Body of pancreas (tissue), 4 donors: ENCODE measurements around the gene TUFM.

Experiments used
- POLR2A ChIP-seq, 3 donors: fragments of 450-650 bp; IDR thresholded peaks; one replicate each; pipeline ENCODE4 v1.6.1; 2016; ENCODE audit warnings: antibody characterized with exemption in 3 of 3, mild to moderate bottlenecking in 2 of 3
- TF ChIP-seq, protein P1 (sequence below), 7 experiments: fragments of 450-650 bp in 4 of 7; fragments of 200-600 bp in 3 of 7; sonication (generic) in 3 of 7; IDR thresholded peaks; one replicate each; pipeline ENCODE4 v1.5.1; 2016 to 2019; ENCODE audit warnings: antibody characterized with exemption in 7 of 7

DNA sequence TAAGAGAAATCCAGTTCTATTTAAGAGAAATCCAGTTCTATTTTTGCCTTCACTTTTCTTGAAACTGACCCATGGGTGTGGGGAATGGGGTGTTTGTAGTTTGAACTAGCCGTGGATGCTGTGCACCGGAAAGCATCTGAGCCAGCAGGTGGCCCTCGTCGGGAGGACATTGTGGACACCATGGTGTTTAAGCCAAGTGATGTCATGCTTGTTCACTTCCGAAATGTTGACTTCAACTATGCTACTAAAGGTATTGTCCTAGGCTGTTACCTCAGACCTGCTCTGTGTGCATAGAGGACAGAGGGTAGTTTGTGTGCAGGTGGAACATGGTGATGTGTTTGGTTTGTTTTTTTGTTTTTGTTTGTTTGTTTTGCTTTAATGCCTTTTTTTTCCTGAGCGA is 20.0 kb downstream of the TUFM start:
- TF ChIP-seq, protein P1, sequence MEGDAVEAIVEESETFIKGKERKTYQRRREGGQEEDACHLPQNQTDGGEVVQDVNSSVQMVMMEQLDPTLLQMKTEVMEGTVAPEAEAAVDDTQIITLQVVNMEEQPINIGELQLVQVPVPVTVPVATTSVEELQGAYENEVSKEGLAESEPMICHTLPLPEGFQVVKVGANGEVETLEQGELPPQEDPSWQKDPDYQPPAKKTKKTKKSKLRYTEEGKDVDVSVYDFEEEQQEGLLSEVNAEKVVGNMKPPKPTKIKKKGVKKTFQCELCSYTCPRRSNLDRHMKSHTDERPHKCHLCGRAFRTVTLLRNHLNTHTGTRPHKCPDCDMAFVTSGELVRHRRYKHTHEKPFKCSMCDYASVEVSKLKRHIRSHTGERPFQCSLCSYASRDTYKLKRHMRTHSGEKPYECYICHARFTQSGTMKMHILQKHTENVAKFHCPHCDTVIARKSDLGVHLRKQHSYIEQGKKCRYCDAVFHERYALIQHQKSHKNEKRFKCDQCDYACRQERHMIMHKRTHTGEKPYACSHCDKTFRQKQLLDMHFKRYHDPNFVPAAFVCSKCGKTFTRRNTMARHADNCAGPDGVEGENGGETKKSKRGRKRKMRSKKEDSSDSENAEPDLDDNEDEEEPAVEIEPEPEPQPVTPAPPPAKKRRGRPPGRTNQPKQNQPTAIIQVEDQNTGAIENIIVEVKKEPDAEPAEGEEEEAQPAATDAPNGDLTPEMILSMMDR (IDR thresholded peaks at IDR 0.05) = no peak
- no peak for TF ChIP-seq POLR2A (IDR thresholded peaks at IDR 0.05)
